ENCODE results near the gene ELAVL1.
"Not testable (repeated sequence)": the region's sequence is repeated elsewhere in the genome, so short reads cannot be mapped to it uniquely, and the experiment has no call there.

ELAVL1 gene

DNA sequence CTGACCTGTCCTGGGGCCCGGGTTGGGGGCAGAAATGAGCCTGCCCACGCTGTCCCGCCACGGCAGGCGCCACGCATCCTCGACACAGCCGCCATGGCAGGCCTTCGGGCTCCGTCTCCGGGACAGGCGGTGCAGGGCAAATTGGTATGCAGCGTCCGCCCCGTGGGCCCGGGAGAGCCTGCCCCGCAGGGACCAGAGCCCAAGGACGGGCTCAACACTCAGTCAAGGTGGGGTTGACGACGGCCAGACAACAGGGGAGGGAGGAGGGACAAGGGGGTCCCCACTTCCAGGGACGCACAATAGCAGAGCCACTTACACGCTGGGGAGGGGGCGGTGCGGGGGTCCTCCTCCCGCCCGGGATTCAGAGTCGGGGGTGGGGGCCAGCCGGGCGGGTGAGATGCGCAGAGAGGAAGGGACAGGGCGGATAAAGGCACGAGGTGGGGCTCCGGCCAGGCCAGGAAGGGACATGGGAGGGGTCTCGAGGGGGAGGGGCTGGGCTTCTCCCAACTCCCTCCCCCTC lies 80.7 kb downstream of the ELAVL1 start:
- no peaks in the 10 kb centered on the region for H3K9me3 Mint-ChIP-seq
- H3K27ac Mint-ChIP-seq (ENCODE audit: low read depth), result peak overlapping the region; percentile 64
- peaks cover 31% of the 10 kb centered on the region for H3K4me1 Mint-ChIP-seq
- H3K36me3 Mint-ChIP-seq (ENCODE audit: insufficient read depth), result peaks cover 31% of the 10 kb centered on the region
- DNase-seq (ENCODE audit: low spot score in 2 of 2), result no peak
- H3K4me3 Mint-ChIP-seq, result peak overlapping the region; percentile 65
- ATAC-seq (replicated peaks; ENCODE audit: extremely low read depth, poor library complexity, severe bottlenecking), result no peak
- peaks cover 4% of the 10 kb centered on the region for H3K27me3 Mint-ChIP-seq

DNA sequence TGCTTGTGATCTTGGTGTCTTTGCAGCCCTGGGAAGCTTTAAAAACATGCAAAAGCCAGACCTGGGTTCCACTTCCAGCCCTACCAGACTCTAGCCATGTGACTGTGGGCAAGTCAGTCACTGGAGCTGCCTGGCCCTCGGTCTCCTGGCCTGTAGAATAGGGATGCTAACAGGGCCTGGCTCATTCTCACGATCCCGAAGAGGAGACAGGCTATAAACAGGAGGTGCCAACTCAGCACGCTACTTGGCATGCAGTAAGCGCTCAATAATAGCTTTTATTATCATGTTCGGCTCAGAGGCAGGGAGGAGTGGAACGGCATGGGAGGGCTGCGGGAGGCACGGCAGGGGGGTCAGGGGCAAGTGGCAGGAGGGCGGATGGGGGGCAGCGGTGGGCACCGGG lies 81.2 kb downstream of the ELAVL1 start:
- no peaks in the 10 kb centered on the region for H3K9me3 Mint-ChIP-seq
- peaks cover 32% of the 10 kb centered on the region for H3K36me3 Mint-ChIP-seq (ENCODE audit: insufficient read depth)
- H3K4me3 Mint-ChIP-seq, result peak overlapping the region; percentile 65
- peaks cover 9% of the 10 kb centered on the region for H3K27me3 Mint-ChIP-seq
- H3K4me1 Mint-ChIP-seq, result peaks cover 31% of the 10 kb centered on the region
- ATAC-seq (replicated peaks; ENCODE audit: extremely low read depth, poor library complexity, severe bottlenecking) (no peak), DNase-seq (ENCODE audit: low spot score in 2 of 2) (no peak)
- no peak overlapping the region for H3K27ac Mint-ChIP-seq (ENCODE audit: low read depth)

DNA sequence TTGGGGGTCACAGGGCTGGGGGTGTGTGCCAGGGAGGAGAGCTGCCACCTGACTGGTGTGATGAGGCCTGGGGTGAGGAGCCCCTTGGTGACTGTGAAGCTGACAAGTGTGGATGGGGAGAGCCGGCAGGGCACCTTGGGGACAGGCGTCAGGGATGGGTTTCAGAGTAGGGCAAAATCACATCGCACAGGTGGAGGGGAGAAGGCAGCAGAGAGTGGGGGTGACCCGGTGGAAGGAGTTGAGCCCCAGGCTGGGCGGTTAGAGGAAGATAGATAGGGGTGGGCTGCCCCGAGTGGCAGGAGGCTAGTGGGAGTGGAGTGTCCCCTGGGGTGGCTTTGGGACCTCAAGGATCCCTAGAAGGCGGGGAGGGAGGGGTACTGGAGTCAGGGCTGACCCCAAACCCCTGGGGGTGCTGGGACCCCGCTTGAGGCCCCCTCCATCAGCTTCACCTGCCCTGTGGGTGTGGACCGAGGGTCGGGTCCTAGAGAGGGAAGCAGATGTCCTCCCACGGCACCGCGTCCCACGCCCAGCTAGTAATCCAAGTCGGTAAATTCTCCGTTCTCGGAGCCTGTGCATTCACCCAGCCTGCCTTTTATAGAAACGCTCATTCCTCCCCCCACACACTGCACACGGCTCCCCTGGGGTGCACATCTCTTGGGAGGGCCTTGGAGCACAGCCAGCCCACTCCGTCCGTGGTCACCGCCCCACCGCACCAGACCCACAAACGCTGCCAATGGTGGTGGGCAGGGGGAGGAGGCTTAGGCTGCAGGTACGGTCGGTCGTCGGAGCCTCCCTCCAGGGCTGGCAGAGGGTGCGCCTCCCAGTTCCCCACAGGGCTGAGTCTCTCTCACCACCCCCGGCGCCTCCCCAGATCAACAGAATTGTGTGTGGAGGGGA lies 81.9 kb downstream of the ELAVL1 start:
- Mint-ChIP-seq H3K4me3 (peak overlapping the region; percentile 65), H3K4me1 (peaks cover 25% of the 10 kb centered on the region), H3K36me3 (ENCODE audit: insufficient read depth) (peaks cover 27% of the 10 kb centered on the region), H3K27ac (ENCODE audit: low read depth) (peak overlapping the region; percentile 71), H3K27me3 (peaks cover 10% of the 10 kb centered on the region), H3K9me3 (no peaks in the 10 kb centered on the region)
- ATAC-seq (replicated peaks; ENCODE audit: extremely low read depth, poor library complexity, severe bottlenecking) (no peak), DNase-seq (ENCODE audit: low spot score in 2 of 2) (no peak)

DNA sequence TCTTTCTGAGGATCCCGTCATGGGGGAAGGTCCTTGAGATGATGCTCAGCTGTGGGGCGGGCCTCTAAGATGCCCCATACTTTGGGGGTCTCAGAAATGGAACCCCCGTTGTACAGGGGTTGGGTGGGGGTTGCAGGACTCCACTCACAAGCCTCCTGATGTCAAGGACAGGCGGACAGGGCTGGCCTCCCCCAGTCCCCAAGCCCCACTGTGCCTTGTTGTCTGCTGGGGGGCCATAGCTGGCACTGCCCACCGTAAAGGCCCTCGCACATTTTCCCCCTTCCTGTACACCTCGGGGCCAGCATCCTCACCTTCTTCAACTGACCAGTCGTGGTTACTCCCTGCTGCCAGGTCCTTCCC lies 82.6 kb downstream of the ELAVL1 start:
- H3K4me3 Mint-ChIP-seq, result peak overlapping the region; percentile 25
- no peaks in the 10 kb centered on the region for H3K9me3 Mint-ChIP-seq
- H3K27me3 Mint-ChIP-seq, result peaks cover 10% of the 10 kb centered on the region
- peak overlapping the region; percentile 71 for H3K27ac Mint-ChIP-seq (ENCODE audit: low read depth)
- H3K4me1 Mint-ChIP-seq, result peaks cover 28% of the 10 kb centered on the region
- H3K36me3 Mint-ChIP-seq (ENCODE audit: insufficient read depth), result peaks cover 28% of the 10 kb centered on the region
- no peak for ATAC-seq (replicated peaks; ENCODE audit: extremely low read depth, poor library complexity, severe bottlenecking)
- DNase-seq (ENCODE audit: low spot score in 2 of 2), result no peak

DNA sequence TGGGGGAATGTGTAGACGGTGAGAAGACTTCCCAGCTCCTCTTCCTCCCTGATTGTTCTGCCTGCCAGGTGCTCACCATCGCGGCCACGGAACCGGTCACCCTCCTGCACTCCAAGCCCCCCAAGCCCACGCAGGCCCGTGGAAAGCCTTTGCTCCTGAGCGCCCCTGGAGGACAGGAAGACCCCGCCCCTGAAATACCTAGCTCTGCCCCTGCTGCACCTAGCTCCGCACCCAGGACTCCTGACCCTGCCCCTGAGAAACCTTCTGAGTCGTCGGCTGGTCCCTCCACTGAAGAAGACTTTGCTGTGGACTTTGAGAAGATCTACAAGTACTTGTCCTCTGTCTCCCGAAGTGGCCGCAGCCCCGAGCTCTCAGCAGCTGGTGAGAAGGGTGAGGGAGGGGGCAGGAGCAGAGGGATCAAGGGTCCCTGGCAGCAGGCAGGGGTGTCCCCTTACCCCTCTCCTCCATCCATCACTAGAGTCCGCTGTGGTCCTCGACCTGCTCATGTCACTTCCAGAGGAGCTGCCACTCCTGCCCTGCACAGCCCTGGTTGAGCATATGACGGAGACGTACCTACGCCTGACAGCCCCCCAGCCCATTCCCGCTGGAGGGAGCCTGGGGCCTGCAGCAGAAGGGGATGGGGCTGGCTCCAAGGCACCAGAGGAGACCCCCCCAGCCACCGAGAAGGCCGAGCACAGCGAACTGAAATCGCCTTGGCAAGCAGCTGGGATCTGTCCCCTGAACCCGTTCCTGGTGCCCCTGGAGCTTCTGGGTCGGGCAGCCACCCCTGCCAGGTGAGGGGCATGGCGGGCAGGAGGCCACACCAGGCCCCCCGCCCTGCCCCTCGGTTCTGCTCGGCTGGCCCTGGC lies 83.2 kb downstream of the ELAVL1 start:
- H3K4me3 Mint-ChIP-seq, result peak overlapping the region; percentile 40
- H3K9me3 Mint-ChIP-seq, result no peaks in the 10 kb centered on the region
- no peak overlapping the region for H3K27ac Mint-ChIP-seq (ENCODE audit: low read depth)
- H3K27me3 Mint-ChIP-seq, result peaks cover 10% of the 10 kb centered on the region
- DNase-seq (ENCODE audit: low spot score in 2 of 2), result no peak
- peaks cover 31% of the 10 kb centered on the region for H3K4me1 Mint-ChIP-seq
- peaks cover 28% of the 10 kb centered on the region for H3K36me3 Mint-ChIP-seq (ENCODE audit: insufficient read depth)
- no peak for ATAC-seq (replicated peaks; ENCODE audit: extremely low read depth, poor library complexity, severe bottlenecking)

DNA sequence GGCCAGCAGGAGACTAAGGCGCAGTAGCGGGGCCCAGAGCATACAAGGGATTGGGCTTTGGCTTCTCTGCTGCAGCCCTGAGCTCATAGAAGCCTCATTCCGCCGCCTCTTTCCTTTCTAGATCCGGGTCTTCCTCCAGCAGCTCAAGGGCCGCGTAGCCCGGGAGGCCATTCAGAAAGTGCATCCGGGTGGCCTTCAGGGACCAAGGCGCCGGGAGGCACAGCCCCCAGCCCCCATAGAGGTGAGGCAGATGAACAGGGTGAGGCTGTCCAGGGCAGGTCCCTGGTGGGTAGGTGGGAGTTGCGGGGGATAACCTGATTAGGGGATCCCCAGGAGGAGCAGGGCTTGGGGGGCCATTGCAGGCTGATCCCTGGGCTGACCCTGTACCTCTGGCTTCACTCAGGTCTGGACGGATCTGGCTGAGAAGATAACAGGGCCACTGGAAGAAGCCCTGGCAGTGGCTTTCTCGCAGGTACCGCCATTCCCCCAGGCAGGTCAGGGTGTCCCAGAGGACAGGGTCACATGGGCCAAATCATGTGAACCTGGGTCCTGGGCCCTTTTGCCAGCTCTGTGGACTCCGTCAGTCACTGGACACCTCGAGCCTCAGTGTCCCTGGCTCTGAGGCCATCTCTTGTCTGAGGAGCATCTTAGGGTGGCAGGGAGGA lies 84.0 kb downstream of the ELAVL1 start:
- ATAC-seq (replicated peaks; ENCODE audit: extremely low read depth, poor library complexity, severe bottlenecking) (no peak), DNase-seq (ENCODE audit: low spot score in 2 of 2) (no peak)
- H3K4me3 Mint-ChIP-seq, result peak overlapping the region; percentile 72
- peaks cover 10% of the 10 kb centered on the region for H3K27me3 Mint-ChIP-seq
- H3K27ac Mint-ChIP-seq (ENCODE audit: low read depth), result peak overlapping the region; percentile 86
- H3K9me3 Mint-ChIP-seq, result no peaks in the 10 kb centered on the region
- peaks cover 28% of the 10 kb centered on the region for H3K36me3 Mint-ChIP-seq (ENCODE audit: insufficient read depth)
- peaks cover 31% of the 10 kb centered on the region for H3K4me1 Mint-ChIP-seq

DNA sequence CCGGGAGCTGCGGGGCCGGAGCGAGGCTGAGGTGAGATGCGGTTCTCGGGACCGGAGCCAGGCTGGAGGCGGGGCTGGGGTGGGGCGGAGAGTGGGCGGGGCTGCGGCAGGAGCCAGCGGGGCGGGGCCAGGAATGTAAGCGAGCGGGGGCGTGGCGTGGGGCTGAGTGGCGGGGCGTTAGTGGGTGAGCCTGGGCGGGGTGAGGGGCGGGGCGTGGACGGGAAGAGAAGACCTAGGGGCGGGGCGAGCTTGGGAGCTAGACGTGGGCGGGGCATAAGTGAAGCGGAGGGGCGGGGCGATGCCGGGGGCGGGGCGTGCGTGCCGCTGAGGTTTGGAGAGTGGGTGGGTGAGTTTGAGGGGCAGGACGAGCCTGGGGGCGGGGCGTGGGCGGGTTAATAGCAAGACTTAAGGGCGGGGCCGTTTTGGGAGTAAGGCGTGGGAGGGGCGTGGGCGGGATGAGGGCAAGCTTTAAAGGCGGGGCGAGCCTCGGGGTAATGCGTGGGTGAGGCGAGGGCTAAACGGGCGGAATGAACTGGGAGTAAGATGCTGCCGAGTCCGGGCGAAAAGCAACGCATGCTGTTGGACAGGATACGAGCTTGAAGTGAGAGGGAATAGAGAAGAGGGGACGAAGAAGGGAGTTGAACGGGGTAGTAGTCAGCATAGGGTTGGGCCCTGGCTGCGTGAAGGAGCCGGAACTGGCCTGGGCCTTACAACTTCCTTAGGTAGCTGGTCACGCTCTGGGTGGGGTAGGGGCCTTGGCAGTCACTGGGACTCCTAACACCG lies 84.7 kb downstream of the ELAVL1 start:
- ATAC-seq (replicated peaks; ENCODE audit: extremely low read depth, poor library complexity, severe bottlenecking), result peak; percentile 52
- peak overlapping the region; percentile 72 for H3K4me3 Mint-ChIP-seq
- peaks cover 33% of the 10 kb centered on the region for H3K4me1 Mint-ChIP-seq

DNA sequence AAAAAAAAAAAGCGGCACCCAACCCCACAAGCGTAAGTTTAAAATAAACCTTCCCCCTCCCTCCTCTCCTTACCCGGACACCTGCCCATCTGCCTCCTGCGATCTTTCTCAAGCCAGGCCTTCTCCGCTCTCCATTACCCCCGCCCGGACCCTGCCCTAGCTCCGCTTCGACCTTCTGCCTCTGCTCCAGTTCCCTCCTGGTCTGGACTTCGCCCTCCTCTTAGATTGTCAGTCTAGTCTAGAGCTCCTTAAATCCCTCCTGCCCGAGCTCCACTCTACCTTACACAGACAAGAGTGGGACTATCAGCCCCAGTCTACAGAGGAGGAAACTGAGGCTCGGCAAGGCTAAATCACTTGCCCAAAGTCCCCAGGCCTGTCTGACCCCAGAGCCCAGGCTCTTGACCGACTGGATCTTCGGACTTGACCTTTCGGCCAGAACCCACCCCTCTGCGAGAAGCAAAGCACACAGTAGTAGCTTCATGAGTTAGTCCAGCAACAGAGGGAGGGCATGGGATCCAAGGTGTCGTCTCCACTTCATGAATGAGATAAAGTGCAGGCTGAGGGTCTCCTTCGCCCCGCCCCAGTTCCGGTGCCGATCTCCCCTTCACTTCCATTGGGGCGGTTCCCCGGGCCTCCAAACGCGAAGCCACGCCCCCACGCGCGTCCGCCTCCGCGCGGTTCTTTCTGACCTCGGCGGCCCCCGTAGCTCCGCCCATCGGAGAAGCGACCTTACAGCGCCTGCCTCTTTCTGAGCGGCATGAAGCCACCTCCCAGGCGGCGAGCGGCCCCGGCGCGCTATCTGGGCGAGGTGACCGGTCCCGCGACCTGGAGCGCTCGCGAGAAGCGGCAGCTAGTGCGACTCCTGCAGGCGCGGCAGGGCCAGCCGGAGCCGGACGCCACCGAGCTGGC lies 85.6 kb downstream of the ELAVL1 start, which contains the start of gene SNAPC2:
Gene SNAPC2 (plus strand): TSS at position 729 of the 909 bp plus-strand sequence. CDS start 29 bp downstream, at position 758.
- Mint-ChIP-seq H3K36me3 (ENCODE audit: insufficient read depth) (peaks cover 24% of the 10 kb centered on the region), H3K4me1 (peaks cover 36% of the 10 kb centered on the region), H3K27me3 (peaks cover 21% of the 10 kb centered on the region), H3K4me3 (peak within 1 kb of the TSS; percentile 72), H3K9me3 (no peaks in the 10 kb centered on the region), H3K27ac (ENCODE audit: low read depth) (peak within 1 kb of the TSS; percentile 86)
- peak; percentile 73 for ATAC-seq (replicated peaks; ENCODE audit: extremely low read depth, poor library complexity, severe bottlenecking)
- DNase-seq (ENCODE audit: low spot score in 2 of 2), result peak; percentile 94 to 96

More for the DNA sequence above, 84.7 kb downstream of the ELAVL1 start:
- DNase-seq (ENCODE audit: low spot score in 2 of 2), result peak; percentile 93 to 95
- H3K9me3 Mint-ChIP-seq, result no peaks in the 10 kb centered on the region
- H3K27ac Mint-ChIP-seq (ENCODE audit: low read depth), result peak overlapping the region; percentile 86
- H3K36me3 Mint-ChIP-seq (ENCODE audit: insufficient read depth), result peaks cover 26% of the 10 kb centered on the region
- H3K27me3 Mint-ChIP-seq, result peaks cover 12% of the 10 kb centered on the region

DNA sequence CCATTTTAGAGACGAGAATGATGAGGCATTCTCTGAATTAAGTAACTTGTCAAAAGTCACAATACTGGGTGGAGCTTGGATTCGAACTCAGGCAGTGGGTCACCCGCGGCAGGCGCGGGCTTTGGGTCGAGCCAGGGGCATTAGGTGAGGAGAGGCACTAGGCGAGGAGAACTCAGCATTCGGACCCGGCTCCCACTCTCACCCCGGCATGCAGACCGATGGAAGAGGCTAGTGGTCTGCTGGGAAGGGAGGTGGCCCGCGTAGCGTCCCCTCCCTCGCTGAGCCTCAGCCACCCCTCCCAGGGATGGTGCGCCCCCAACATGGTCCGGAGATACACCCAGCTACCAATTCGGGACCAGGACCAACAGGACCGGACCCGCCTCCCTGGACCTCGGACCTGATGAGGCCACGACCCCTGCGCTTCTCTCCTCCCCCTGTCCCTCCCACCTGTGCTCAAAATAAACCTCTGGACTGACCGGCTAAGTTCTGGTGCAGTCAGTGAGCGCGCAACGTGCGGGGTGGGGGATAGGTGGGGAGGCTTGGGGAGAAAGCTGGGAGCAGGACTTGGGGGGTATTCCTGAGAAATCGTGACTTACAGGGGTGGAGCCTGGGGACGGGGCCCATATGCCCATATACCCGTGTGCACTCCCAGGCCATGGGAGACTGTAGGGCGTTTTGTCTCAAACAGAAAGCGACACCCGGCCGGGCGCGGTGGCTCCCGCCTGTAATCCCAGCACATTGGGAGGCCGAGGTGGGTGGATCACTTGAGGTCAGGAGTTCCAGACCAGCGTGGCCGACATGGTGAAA lies 86.6 kb downstream of the ELAVL1 start:
- DNase-seq (ENCODE audit: low spot score in 2 of 2), result no peak
- peaks cover 36% of the 10 kb centered on the region for H3K4me1 Mint-ChIP-seq
- ATAC-seq (replicated peaks; ENCODE audit: extremely low read depth, poor library complexity, severe bottlenecking), result no peak
- H3K9me3 Mint-ChIP-seq, result no peaks in the 10 kb centered on the region
- H3K36me3 Mint-ChIP-seq (ENCODE audit: insufficient read depth), result peaks cover 25% of the 10 kb centered on the region
- H3K4me3 Mint-ChIP-seq, result peak overlapping the region; percentile 65
- no peak overlapping the region for H3K27ac Mint-ChIP-seq (ENCODE audit: low read depth)
- peaks cover 22% of the 10 kb centered on the region for H3K27me3 Mint-ChIP-seq

DNA sequence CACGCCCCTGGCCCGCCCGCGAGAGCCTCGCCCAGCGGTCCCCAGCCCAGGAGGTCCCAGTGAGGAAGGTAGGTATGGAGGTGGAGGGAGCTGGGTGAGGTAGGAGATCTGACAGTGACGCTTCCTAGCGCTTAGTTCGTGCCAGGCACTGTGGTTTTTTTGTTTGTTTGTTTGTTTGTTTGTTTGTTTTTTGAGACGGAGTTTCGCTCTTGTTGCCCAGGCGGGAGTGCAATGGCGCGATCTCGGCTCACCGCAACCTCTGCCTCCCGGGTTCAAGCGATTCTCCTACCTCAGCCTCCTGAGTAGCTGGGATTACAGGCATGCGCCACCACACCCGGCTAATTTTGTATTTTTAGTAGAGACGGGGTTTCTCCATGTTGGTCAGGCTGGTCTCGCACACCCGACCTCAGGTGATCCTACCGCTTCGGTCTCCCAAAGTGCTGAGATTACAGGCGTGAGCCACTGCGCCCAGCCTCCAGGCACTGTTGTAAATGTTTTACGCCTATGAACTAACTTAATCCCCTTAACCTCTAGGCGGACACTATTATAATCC lies 87.3 kb downstream of the ELAVL1 start:
- H3K27me3 Mint-ChIP-seq, result peaks cover 22% of the 10 kb centered on the region
- peaks cover 23% of the 10 kb centered on the region for H3K36me3 Mint-ChIP-seq (ENCODE audit: insufficient read depth)
- H3K4me3 Mint-ChIP-seq, result peak overlapping the region; percentile 65
- not testable (repeated sequence) for H3K27ac Mint-ChIP-seq (ENCODE audit: low read depth); DNase-seq (ENCODE audit: low spot score in 2 of 2); ATAC-seq (replicated peaks; ENCODE audit: extremely low read depth, poor library complexity, severe bottlenecking); H3K9me3 Mint-ChIP-seq
- H3K4me1 Mint-ChIP-seq, result peaks cover 36% of the 10 kb centered on the region
